WERI-Rb-1 (cell line): ENCODE data around the gene SPINT2.

Experiments used
- DNase-seq: peaks from one replicate; pipeline ENCODE4 v3.0.0-alpha.2; 2020
- H3K27ac ChIP-seq: fragments of 250-450 bp; sonication (Bioruptor Pico); 2 replicates; pipeline ENCODE4 v1.5.1; 2020; ENCODE audit warnings: mild to moderate bottlenecking, moderate library complexity
- H3K27me3 ChIP-seq: fragments of 250-450 bp; sonication (Bioruptor Pico); 2 replicates; pipeline ENCODE4 v1.5.1; 2021; ENCODE audit warnings: mild to moderate bottlenecking, low read depth, moderate library complexity; ENCODE audit not compliant: insufficient read depth, severe bottlenecking
- H3K36me3 ChIP-seq: fragments of 250-450 bp; sonication (Bioruptor Pico); 2 replicates; pipeline ENCODE4 v1.5.1; 2020; ENCODE audit warnings: mild to moderate bottlenecking, moderate library complexity
- H3K4me3 ChIP-seq: 2 replicates; pipeline ENCODE4 v1.5.1; 2011; ENCODE audit warnings: low read depth, mild to moderate bottlenecking, control low read depth, low read length
- H3K9me3 ChIP-seq: fragments of 250-450 bp; sonication (Bioruptor Pico); 2 replicates; pipeline ENCODE4 v1.5.1; 2021; ENCODE audit warnings: mild to moderate bottlenecking, moderate library complexity; ENCODE audit not compliant: severe bottlenecking
- TF ChIP-seq, protein P1 (sequence below): IDR thresholded peaks from 2 replicates; pipeline ENCODE4 v1.5.1; 2011; ENCODE audit warnings: low read depth, mild to moderate bottlenecking, control low read depth, inconsistent platforms, low read length

Gene SPINT2

DNA sequence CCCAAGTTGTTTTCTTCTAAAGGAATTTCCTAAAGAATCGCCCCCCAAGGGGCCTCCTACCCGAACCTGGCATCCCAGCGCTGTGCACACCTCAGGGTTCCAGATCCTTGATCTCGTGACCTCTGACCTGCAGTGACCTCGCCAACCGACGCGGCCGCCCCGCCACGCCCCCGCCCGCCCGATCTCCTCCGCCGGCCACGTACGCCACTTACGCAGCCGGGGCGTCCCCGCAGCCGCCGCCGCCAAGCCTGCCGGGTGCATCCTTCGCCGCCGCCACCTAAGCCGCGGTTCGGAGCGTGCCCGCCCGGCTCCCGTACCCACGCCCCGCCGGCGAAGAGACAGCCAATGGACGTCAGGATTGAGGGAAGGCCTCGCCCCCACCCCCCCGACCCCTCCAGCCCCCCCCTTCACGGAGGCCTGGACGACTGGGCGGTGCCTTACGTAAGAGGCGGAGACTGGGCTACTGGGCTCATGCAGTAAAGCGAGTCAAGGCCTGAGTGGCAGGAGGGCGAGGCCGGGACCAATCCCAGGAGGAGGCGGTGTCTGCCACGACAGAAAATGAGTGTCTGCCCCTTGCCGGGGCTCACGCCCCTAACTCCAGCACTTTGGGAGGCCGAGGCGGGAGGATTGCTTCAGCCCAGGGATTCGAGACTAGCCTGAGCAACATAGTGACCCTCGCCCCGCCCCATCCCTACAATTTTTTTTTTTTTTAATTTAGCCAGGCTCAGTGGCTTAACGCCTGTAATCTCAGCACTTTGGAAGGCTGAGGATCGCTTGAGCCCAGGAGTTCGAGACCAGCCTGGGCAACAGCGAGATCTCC is 51.5 kb downstream of the SPINT2 start, which contains the start of gene YIF1B:
Gene YIF1B (minus strand): TSS at position 291 of the 820 bp plus-strand sequence. CDS start 30 bp downstream, at position 261.
- peak within 1 kb of the TSS; percentile 73 for H3K27ac ChIP-seq
- TF ChIP-seq, protein P1, sequence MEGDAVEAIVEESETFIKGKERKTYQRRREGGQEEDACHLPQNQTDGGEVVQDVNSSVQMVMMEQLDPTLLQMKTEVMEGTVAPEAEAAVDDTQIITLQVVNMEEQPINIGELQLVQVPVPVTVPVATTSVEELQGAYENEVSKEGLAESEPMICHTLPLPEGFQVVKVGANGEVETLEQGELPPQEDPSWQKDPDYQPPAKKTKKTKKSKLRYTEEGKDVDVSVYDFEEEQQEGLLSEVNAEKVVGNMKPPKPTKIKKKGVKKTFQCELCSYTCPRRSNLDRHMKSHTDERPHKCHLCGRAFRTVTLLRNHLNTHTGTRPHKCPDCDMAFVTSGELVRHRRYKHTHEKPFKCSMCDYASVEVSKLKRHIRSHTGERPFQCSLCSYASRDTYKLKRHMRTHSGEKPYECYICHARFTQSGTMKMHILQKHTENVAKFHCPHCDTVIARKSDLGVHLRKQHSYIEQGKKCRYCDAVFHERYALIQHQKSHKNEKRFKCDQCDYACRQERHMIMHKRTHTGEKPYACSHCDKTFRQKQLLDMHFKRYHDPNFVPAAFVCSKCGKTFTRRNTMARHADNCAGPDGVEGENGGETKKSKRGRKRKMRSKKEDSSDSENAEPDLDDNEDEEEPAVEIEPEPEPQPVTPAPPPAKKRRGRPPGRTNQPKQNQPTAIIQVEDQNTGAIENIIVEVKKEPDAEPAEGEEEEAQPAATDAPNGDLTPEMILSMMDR: no peak
- H3K27me3 ChIP-seq: no peaks in the 10 kb centered on the region
- H3K4me3 ChIP-seq: peak within 1 kb of the TSS; percentile 55
- no peaks in the 10 kb centered on the region for H3K9me3 ChIP-seq
- peak; percentile 98 for DNase-seq
- H3K36me3 ChIP-seq: no peaks in the 10 kb centered on the region; the same call in 1 of the 2 replicates

DNA sequence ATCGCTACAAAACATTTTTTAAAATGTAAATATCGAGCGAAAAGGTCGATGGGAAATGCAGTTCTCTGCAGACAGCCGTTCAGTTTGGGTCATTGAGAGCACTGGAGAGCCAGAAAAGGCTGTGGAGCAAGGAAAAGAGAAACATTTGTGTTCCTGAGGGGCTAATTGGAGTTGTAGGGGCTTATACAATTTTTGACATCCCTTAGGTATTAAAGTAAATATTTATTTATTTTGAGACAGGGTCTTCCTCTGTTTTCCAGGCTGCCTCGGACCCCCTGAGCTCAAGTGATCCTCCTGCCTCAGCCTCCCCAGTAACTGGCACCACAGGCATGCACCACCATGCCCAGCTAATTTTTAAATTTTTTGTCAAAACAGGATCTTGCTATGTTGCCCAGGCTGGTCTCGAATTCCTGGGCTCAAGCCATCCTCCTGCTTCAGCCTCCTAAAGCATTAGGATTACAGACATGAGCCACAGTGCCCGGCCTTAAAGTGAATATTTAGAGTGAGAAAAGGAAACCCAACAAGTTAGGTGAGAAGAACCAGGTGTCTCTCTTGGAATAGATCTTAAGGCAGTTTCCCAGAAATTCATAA is 52.2 kb downstream of the SPINT2 start:
- no peaks in the 10 kb centered on the region for H3K27me3 ChIP-seq
- no peak for DNase-seq
- H3K36me3 ChIP-seq: no peaks in the 10 kb centered on the region; the same call in 1 of the 2 replicates
- H3K27ac ChIP-seq: peak overlapping the region; percentile 34
- H3K9me3 ChIP-seq: no peaks in the 10 kb centered on the region
- TF ChIP-seq, protein P1: no peak
- H3K4me3 ChIP-seq: peak overlapping the region; percentile 37

DNA sequence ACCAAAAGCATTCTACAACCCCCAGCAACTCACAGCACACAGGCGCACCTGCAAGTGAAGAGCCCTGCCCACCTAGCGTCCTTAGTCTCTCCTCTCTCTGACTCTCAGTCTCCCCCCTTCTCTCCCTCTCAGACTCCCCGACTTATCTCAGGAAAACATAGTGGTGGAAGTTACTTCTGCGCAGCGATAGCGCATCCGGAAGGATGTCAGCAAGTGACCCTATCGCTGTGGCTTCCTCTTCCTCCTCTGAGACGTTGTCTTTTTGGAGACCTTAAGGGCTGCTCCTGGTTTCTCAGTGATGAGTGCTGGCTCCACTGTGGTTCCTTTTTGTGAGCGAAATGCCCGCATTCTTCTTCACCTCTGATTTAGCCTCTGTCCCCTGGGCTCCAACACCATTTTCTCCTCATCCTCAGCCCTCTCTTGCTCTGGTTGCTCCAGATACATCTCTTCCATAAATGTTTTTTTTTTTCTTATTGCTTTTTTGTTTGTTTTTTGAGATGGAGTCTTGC is 52.8 kb downstream of the SPINT2 start:
- H3K27ac ChIP-seq: no peak overlapping the region
- H3K4me3 ChIP-seq: no peak overlapping the region
- H3K36me3 ChIP-seq: no peaks in the 10 kb centered on the region; the same call in 1 of the 2 replicates
- no peaks in the 10 kb centered on the region for H3K27me3 ChIP-seq
- no peaks in the 10 kb centered on the region for H3K9me3 ChIP-seq
- TF ChIP-seq, protein P1: no peak
- DNase-seq: no peak

DNA sequence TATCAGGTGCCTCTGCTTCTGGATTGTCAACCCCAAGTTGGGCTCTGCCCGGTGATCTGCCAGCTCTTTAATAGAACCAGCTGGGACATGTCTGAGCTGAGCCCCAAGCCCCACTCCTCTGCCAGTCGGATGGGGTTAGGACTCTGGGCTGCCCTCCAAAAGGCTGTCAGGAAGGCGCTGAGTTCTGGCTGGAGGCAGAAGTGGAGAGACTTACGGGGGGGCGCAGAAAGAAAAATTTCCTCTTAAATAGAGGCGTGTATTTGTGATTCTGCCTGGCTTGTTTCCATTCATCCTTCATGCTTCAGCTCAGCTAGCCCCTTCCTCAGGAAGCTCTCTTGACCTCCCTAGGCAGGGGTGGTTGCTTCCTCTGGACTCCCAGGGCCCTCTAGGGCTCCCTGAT is 54.3 kb downstream of the SPINT2 start:
- no peak for DNase-seq
- Histone ChIP-seq H3K36me3 (no peaks in the 10 kb centered on the region; the same call in none of the 2 replicates), H3K27ac (no peak overlapping the region), H3K4me3 (no peak overlapping the region), H3K27me3 (no peaks in the 10 kb centered on the region), H3K9me3 (no peaks in the 10 kb centered on the region)
- TF ChIP-seq, protein P1: no peak

DNA sequence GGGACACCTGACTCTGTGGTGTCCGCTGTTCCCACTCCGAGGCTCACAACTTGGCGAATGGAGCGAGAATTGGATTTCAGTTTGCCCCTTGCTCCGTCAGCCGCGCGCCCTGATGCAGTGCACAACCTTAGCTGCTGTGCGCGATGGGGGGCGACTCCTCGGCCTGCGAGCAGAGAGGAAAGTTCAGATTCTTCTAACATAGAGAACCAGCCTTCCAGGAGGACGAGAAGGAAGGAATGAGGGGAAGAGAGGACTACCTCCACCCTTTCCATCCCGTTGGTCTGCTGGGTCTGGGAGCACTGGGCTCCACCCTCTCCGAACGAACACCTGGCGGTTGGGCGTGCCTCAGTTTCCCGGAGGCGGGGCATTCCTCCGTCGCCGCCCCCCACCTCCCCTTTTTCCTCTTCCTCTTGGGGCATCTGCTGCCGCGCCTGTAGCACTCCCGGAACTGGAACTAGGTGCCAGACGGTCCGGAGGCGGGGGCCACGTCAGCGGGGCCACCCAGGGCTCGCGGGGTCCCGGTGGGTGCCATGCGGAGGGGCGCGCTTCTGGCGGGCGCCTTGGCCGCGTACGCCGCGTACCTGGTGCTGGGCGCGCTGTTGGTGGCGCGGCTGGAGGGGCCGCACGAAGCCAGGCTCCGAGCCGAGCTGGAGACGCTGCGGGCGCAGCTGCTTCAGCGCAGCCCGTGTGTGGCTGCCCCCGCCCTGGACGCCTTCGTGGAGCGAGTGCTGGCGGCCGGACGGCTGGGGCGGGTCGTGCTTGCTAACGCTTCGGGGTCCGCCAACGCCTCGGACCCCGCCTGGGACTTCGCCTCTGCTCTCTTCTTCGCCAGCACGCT is 55.3 kb downstream of the SPINT2 start, which contains the start of gene KCNK6:
Gene KCNK6 (plus strand): TSS at position 425 of the 838 bp plus-strand sequence. CDS start 106 bp downstream, at position 531.
- Histone ChIP-seq H3K36me3 (no peaks in the 10 kb centered on the region; the same call in none of the 2 replicates), H3K4me3 (peak within 1 kb of the TSS; percentile 63), H3K9me3 (no peaks in the 10 kb centered on the region), H3K27me3 (no peaks in the 10 kb centered on the region), H3K27ac (peak within 1 kb of the TSS; percentile 54)
- peak; percentile 39 for DNase-seq
- TF ChIP-seq, protein P1: no peak
